Panc1 (cell line): ENCODE results near the gene CTNNA1. TPM values are rescaled to one million over a fixed set of nuclear protein-coding genes. Genes with fewer than 3 reads are reported as not detected.
A peak's percentile ranks its signal among the peaks of the same experiment; 100 is the strongest.

Experiments used
- ATAC-seq: fragments of 200-7000 bp; cut with Tn5 transposase; 2 replicates; pipeline ENCODE4 v1.9.1; 2020; ENCODE audit warnings: mild to moderate bottlenecking, moderate library complexity
- BruUV-seq: library from RNA; stranded (reverse); fragments of 400-500 nt; replicated peaks from 2 replicates; lab custom pipeline; 2021; lab: Mats Ljungman, UMichigan
- CTCF ChIA-PET: fragments of 300-600 bp; sonication (Branson Sonifier 250); formaldehyde crosslinking; loops from one replicate; lab custom pipeline; 2022; ENCODE audit warnings: antibody characterized with exemption; lab: Charles Lee
- POLR2A ChIA-PET: fragments of 300-600 bp; sonication (Branson Sonifier 250); formaldehyde crosslinking; loops from one replicate; lab custom pipeline; 2022; ENCODE audit warnings: antibody characterized with exemption; lab: Charles Lee
- DNase-seq: peaks from one replicate; pipeline ENCODE4 v3.0.0-alpha.2; 2010; ENCODE audit warnings: low read depth, low spot score
- H3K27ac ChIP-seq: 2 replicates; pipeline ENCODE4 v1.5.1; 2011; ENCODE audit warnings: mild to moderate bottlenecking, low read length, inconsistent platforms
- H3K27me3 ChIP-seq: fragments of 200-500 bp; sonication (Bioruptor generic); 2 replicates; pipeline ENCODE4 v1.6.0; 2014; ENCODE audit warnings: low read length, inconsistent platforms; ENCODE audit not compliant: control insufficient read depth, insufficient read depth
- H3K36me3 ChIP-seq: fragments of 200-500 bp; sonication (Bioruptor generic); 2 replicates; pipeline ENCODE4 v1.5.1; 2014; ENCODE audit warnings: inconsistent platforms, mild to moderate bottlenecking, low read length, moderate library complexity; ENCODE audit not compliant: control insufficient read depth, insufficient read depth
- H3K4me1 ChIP-seq: 2 replicates; pipeline ENCODE4 v1.5.1; 2011; ENCODE audit warnings: inconsistent platforms, mild to moderate bottlenecking, low read length, moderate library complexity; ENCODE audit not compliant: control insufficient read depth, insufficient read depth
- H3K4me3 ChIP-seq, 2 experiments: 2 replicates each; pipeline ENCODE4 v1.5.1; 2011 to 2012; ENCODE audit warnings: low read depth in 2 of 2, low read length in 2 of 2, mild to moderate bottlenecking in 2 of 2, inconsistent platforms in 1 of 2, moderate library complexity in 1 of 2
- H3K9me3 ChIP-seq: fragments of 200-500 bp; sonication (Bioruptor generic); 2 replicates; pipeline ENCODE4 v1.5.1; 2014; ENCODE audit warnings: low read depth, mild to moderate bottlenecking, inconsistent platforms, low read length, moderate library complexity; ENCODE audit not compliant: control insufficient read depth, insufficient read depth
- CTCF ChIP-seq: fragments of 450-650 bp; IDR thresholded peaks from 2 replicates; pipeline ENCODE4 v1.5.1; 2017; ENCODE audit warnings: mild to moderate bottlenecking
- POLR2AphosphoS5 ChIP-seq: IDR thresholded peaks from 2 replicates; pipeline ENCODE4 v1.6.1; 2012; ENCODE audit warnings: mild to moderate bottlenecking, low read depth, low read length, moderate library complexity
- REST ChIP-seq, 2 experiments: IDR thresholded peaks; 2 replicates each; pipeline ENCODE4 v1.6.1; 2011 to 2012; ENCODE audit warnings: low read depth in 2 of 2, control low read depth in 1 of 2, low read length in 1 of 2, mild to moderate bottlenecking in 1 of 2, moderate library complexity in 1 of 2; ENCODE audit not compliant: insufficient read depth in 1 of 2
- SIN3A ChIP-seq: IDR thresholded peaks from 2 replicates; pipeline ENCODE4 v1.6.1; 2012; ENCODE audit warnings: low read depth, mild to moderate bottlenecking, low read length, moderate library complexity, borderline replicate concordance; ENCODE audit not compliant: insufficient read depth
- TCF7L2 ChIP-seq: IDR thresholded peaks from 2 replicates; pipeline ENCODE4 v1.6.1; 2011; ENCODE audit warnings: mild to moderate bottlenecking, low read depth, low read length, inconsistent platforms
- in situ Hi-C: cut with HindIII; loops from 2 replicates; pipeline ENCODE4 v1.10.0; 2016; ENCODE audit warnings: low sequenced_read_pairs, low pct_unique_long_range_greater_than_20kb
- intact Hi-C: fragments of 100-400 bp; cut with micrococcal nuclease; formaldehyde crosslinking; loops from one replicate; pipeline ENCODE4 v1.10.0; 2022; ENCODE audit not compliant: unreplicated experiment
- total RNA-seq: library from RNA; stranded (reverse); gene quantifications from one replicate; pipeline ENCODE4 v1.2.1, GENCODE V29; 2021; ENCODE audit not compliant: unreplicated experiment

Gene CTNNA1
- total RNA-seq, 1 experiment from 2014 or later = 298 TPM

- H3K4me1 ChIP-seq = no peaks in the 10 kb centered on the region
- H3K27me3 ChIP-seq = no peaks in the 10 kb centered on the region
- no peak overlapping the region for H3K27ac ChIP-seq
- no peak for DNase-seq
- TF ChIP-seq TCF7L2 (no peak), CTCF (peak; percentile 73; the same call in 1 of the 2 replicates), REST (IDR thresholded peaks at IDR 0.05; ENCODE audit: insufficient read depth in 1 of 2, low read depth in 2 of 2, low read length in 1 of 2) (no peak)
- intact Hi-C loops = no loop called here
- POLR2A ChIA-PET = interaction anchor here (0.5 to 0.8 kb wide), 2 partner anchors 30 to 59 kb away, joined by 3 to 4 read pairs; no protein-coding TSS in a partner anchor
- in situ Hi-C loops = no loop called here
- H3K4me3 ChIP-seq = no peak overlapping the region
- ATAC-seq = peak; percentile 63; the same call in 1 of the 2 replicates
- BruUV-seq = no TSS peak
- CTCF ChIA-PET = interaction anchor here (0.6 to 0.9 kb wide), 4 partner anchors 15 to 437 kb away, joined by 3 to 14 read pairs (median 4); no protein-coding TSS in a partner anchor
- peaks cover 19% of the 10 kb centered on the region for H3K36me3 ChIP-seq
- no peaks in the 10 kb centered on the region for H3K9me3 ChIP-seq
Measured at GRCh38 chr5:138824924-138825863, 72.0 kb downstream of the CTNNA1 start.

GRCh38 chr5:138828556-138828955 is 75.3 kb downstream of the CTNNA1 start:
- Histone ChIP-seq H3K4me1 (0 out of 2 replicates have a peak, but pooled peaks cover 4% of the 10 kb centered on the region), H3K9me3 (no peaks in the 10 kb centered on the region), H3K27ac (no peak overlapping the region), H3K27me3 (no peaks in the 10 kb centered on the region), H3K36me3 (peaks cover 19% of the 10 kb centered on the region), H3K4me3 (no peak overlapping the region)
- DNase-seq (no peak), ATAC-seq (no peak)
- BruUV-seq = no TSS peak
- intact Hi-C loops (no loop called here), in situ Hi-C loops (no loop called here)
- ChIA-PET CTCF (no interaction called here), POLR2A (no interaction called here)
- TF ChIP-seq REST (IDR thresholded peaks at IDR 0.05; ENCODE audit: insufficient read depth in 1 of 2, low read depth in 2 of 2, low read length in 1 of 2) (no peak), CTCF (no peak), POLR2AphosphoS5 (no peak), TCF7L2 (no peak), SIN3A (no peak)
